Endodermal cell (in vitro differentiated cells): ENCODE data around the gene NEUROD1. TPM values are rescaled to one million over a fixed set of nuclear protein-coding genes. Genes with fewer than 3 reads are reported as not detected.

Source experiments
- DNase-seq: peaks from one replicate; pipeline ENCODE4 v3.0.0-alpha.2; 2017
- H3K27ac ChIP-seq: 2 replicates; pipeline ENCODE4 v1.5.1; 2013; ENCODE audit warnings: mild to moderate bottlenecking, low read depth, low read length, moderate library complexity
- H3K27me3 ChIP-seq: 2 replicates; pipeline ENCODE4 v1.6.1; 2013; ENCODE audit warnings: mild to moderate bottlenecking, low read length, moderate library complexity; ENCODE audit not compliant: insufficient read depth, control insufficient read depth, poor library complexity, severe bottlenecking
- H3K36me3 ChIP-seq: 2 replicates; pipeline ENCODE4 v1.7.0; 2013; ENCODE audit warnings: mild to moderate bottlenecking, low read length, moderate library complexity; ENCODE audit not compliant: control insufficient read depth, insufficient read depth
- H3K4me1 ChIP-seq: one replicate; pipeline ENCODE4 v1.7.0; 2013; ENCODE audit warnings: low read length; ENCODE audit not compliant: control insufficient read depth, insufficient read depth
- H3K4me3 ChIP-seq: 2 replicates; pipeline ENCODE4 v1.5.1; 2013; ENCODE audit warnings: mild to moderate bottlenecking, low read length, moderate library complexity
- H3K9ac ChIP-seq: 2 replicates; pipeline ENCODE4 v1.6.1; 2013; ENCODE audit warnings: mild to moderate bottlenecking, low read length, moderate library complexity; ENCODE audit not compliant: poor library complexity, severe bottlenecking; ENCODE audit errors: extremely low read depth
- H3K9me3 ChIP-seq: 2 replicates; pipeline ENCODE4 v1.6.1; 2013; ENCODE audit warnings: mild to moderate bottlenecking, low read length, moderate library complexity; ENCODE audit not compliant: control insufficient read depth
- H3K27ac Mint-ChIP-seq: 2 replicates; pipeline ENCODE4 v1.8.0; 2020; ENCODE audit warnings: mixed read lengths
- H3K27me3 Mint-ChIP-seq: 2 replicates; pipeline ENCODE4 v1.8.0; 2021; ENCODE audit warnings: mild to moderate bottlenecking, mixed read lengths; ENCODE audit not compliant: insufficient read depth
- H3K36me3 Mint-ChIP-seq: 2 replicates; pipeline ENCODE4 v1.8.0; 2020; ENCODE audit warnings: low read depth, mixed read lengths
- H3K4me1 Mint-ChIP-seq: 2 replicates; pipeline ENCODE4 v1.8.0; 2020; ENCODE audit warnings: mixed read lengths
- H3K4me3 Mint-ChIP-seq: 2 replicates; pipeline ENCODE4 v1.8.0; 2020; ENCODE audit warnings: mild to moderate bottlenecking, moderate library complexity, mixed read lengths
- H3K9me3 Mint-ChIP-seq: 2 replicates; pipeline ENCODE4 v1.8.0; 2020; ENCODE audit warnings: mild to moderate bottlenecking, mixed read lengths
- WGBS, 2 experiments: methylation state at CpG; one replicate each; pipeline versions ENCODE4 v1.1.5 to v1.1.7; 2013; ENCODE audit warnings: missing lambda C conversion rate in 2 of 2, mixed read lengths in 1 of 2; ENCODE audit not compliant: insufficient coverage in 1 of 2, insufficient read length in 1 of 2; 5-methylcytosine and 5-hydroxymethylcytosine counted together
- total RNA-seq, 2 donors: library from RNA; stranded (reverse); fragmentation: NEBNext Ultra II Directional in 1 of 2; extraction: Animal tissue kit (Norgen Biotek cat#: 25700) in 1 of 2; gene quantifications; 2 replicates in 1 of 2; 3 replicates in 1 of 2; pipeline ENCODE4 v1.2.1, GENCODE V29; 2021
- TF ChIP-seq, protein P1 (sequence below): fragments of 200-600 bp; sonication (generic); conservative IDR thresholded peaks from 2 replicates; pipeline ENCODE4 v1.5.0; 2021; ENCODE audit warnings: antibody characterized with exemption, mild to moderate bottlenecking

NEUROD1 gene
- total RNA-seq, 2 donors from 2014 or later = not detected

DNA sequence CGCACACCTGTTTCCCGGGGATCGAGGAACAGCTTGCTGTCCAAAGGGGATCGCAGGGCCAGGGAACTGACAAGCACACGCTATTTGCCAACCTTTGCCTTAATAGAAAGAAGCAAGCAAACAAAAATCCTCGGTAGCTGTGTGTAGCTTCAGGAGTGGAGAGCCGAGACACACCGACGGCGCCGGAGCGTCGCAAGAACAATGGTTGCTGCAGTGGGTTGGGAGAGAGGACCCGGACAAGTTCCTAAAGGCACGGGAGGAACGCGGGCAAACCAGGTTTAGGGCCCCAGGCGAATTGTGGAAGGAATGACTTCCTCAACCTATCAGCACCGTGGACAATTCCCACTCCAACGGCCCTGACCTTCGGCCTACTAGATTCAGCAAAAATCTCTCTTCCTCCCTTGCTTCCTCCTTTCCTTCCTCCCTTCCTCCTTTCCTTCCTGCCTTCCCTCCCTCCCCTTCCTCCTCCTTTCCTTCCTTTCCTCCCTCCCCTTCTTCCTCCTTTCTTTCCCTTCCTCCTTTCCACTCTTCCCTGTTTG lies 4.9 kb upstream of the NEUROD1 start:
- Histone ChIP-seq H3K36me3 (no peaks in the 10 kb centered on the region), H3K4me3 (no peak overlapping the region), H3K4me1 (no peaks in the 10 kb centered on the region), H3K27ac (no peak overlapping the region), H3K27me3 (peaks cover 100% of the 10 kb centered on the region), H3K9me3 (peaks cover 6% of the 10 kb centered on the region), H3K9ac (no peak overlapping the region)
- peak; percentile 77 for DNase-seq
- no peak overlapping the region for H3K27ac Mint-ChIP-seq
- no peak overlapping the region for H3K4me3 Mint-ChIP-seq
- H3K9me3 Mint-ChIP-seq = no peaks in the 10 kb centered on the region
- H3K4me1 Mint-ChIP-seq = peaks cover 14% of the 10 kb centered on the region
- WGBS, 2 experiments = 8 to 13% methylated on average over 19 to 21 of the region's 21 CpGs
- peaks cover 98% of the 10 kb centered on the region for H3K27me3 Mint-ChIP-seq
- TF ChIP-seq, protein P1, sequence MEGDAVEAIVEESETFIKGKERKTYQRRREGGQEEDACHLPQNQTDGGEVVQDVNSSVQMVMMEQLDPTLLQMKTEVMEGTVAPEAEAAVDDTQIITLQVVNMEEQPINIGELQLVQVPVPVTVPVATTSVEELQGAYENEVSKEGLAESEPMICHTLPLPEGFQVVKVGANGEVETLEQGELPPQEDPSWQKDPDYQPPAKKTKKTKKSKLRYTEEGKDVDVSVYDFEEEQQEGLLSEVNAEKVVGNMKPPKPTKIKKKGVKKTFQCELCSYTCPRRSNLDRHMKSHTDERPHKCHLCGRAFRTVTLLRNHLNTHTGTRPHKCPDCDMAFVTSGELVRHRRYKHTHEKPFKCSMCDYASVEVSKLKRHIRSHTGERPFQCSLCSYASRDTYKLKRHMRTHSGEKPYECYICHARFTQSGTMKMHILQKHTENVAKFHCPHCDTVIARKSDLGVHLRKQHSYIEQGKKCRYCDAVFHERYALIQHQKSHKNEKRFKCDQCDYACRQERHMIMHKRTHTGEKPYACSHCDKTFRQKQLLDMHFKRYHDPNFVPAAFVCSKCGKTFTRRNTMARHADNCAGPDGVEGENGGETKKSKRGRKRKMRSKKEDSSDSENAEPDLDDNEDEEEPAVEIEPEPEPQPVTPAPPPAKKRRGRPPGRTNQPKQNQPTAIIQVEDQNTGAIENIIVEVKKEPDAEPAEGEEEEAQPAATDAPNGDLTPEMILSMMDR = no peak
- no peaks in the 10 kb centered on the region for H3K36me3 Mint-ChIP-seq

DNA sequence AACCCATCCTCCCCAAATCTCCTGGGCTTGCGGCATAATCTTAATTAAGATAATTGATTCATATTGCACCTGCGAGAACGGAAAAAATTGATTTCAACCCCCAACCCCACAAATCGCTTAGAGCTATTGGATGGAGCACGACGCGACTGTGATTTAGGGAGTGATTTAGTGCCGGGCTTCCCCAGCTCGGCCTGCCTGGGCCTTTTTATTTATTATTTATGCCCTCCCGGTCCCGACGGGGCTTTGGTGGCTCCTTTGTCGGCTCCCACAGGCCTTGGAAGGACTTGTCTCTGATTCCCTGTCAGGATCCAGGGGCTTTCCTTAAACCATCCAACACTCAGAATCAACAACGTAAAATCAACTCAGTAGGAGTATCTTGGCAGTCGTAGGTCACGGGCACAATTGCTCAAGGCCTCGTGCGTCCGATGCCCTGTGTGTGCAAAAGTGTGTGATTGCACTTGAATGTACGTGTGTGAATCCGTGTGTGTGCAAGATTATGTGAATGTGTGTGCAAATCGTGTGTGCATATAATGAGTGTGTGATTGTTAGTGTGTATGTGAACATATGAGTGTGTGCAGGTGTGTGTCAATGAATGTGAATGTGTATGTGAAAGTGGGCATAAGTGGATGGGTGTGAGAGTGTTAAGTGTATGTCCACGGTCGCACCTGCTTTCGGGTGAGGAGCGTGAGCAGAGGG lies 4.3 kb upstream of the NEUROD1 start:
- Histone ChIP-seq H3K9me3 (peaks cover 6% of the 10 kb centered on the region), H3K27ac (no peak overlapping the region), H3K9ac (no peak overlapping the region), H3K36me3 (no peaks in the 10 kb centered on the region), H3K4me1 (no peaks in the 10 kb centered on the region), H3K4me3 (no peak overlapping the region), H3K27me3 (peaks cover 100% of the 10 kb centered on the region)
- Mint-ChIP-seq H3K4me3 (no peak overlapping the region), H3K27ac (no peak overlapping the region), H3K27me3 (peaks cover 98% of the 10 kb centered on the region), H3K9me3 (no peaks in the 10 kb centered on the region), H3K4me1 (peaks cover 14% of the 10 kb centered on the region), H3K36me3 (no peaks in the 10 kb centered on the region)
- WGBS, 2 experiments = 18 to 20% methylated on average over 16 to 26 of the region's 26 CpGs
- no peak for DNase-seq
- TF ChIP-seq, protein P1 = no peak

DNA sequence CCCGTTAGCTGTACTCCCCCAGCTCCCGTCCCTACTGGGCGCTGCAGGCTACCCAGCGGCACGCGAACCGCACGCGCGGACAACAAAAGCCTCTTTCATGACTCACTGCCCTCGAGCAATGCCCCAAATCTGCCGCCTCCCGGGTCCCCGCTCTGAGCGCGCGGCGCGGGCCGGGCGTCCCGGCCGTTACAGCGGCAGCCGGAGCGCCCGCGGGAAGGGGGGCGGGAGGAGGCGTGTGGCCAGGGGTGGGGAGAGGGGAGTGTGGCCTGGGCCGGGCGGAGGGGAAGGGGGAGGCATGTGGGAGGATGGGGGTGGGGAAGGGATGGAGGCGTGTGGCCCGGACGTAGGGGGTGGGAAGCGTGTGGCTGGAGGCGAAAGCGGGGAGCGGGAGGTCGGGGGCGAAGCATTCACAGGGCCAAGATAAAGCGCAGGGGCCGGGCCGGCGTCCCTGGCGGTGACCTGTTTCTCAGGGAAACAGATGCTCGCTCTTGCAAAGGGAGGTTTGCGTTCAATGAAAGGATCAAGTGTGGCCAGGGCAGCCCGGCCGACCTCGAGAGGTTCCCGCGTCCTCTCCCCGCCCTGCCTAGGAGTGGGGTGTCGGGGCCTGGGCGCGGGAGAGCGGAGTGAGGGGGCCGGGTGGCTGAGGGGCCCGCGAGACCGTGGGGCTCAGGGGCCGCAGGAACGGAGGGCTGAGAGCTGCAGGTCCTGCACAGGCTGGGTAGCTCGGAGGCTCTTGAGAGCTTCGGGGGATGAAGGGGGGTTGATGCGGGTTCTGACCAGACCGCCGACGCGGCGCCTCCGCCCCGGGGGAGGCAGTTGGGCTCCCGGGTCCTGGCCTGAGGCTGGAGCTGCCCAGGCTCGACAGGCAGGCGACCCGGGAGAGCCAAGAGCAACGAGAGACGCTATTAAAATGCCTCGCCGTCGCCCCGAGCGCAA lies 3.5 kb upstream of the NEUROD1 start:
- peaks cover 14% of the 10 kb centered on the region for H3K4me1 Mint-ChIP-seq
- TF ChIP-seq, protein P1 = no peak

More for the DNA sequence above, 3.5 kb upstream of the NEUROD1 start:
- Mint-ChIP-seq H3K36me3 (no peaks in the 10 kb centered on the region), H3K27ac (no peak overlapping the region), H3K27me3 (peaks cover 98% of the 10 kb centered on the region), H3K9me3 (no peaks in the 10 kb centered on the region), H3K4me3 (peak overlapping the region; percentile 40)
- Histone ChIP-seq H3K4me3 (no peak overlapping the region), H3K4me1 (no peaks in the 10 kb centered on the region), H3K27me3 (peaks cover 100% of the 10 kb centered on the region), H3K36me3 (no peaks in the 10 kb centered on the region), H3K9ac (no peak overlapping the region), H3K9me3 (peaks cover 6% of the 10 kb centered on the region), H3K27ac (peak overlapping the region; percentile 78)
- DNase-seq = peak; percentile 86
- 1 to 3% methylated on average over 12 to 85 of the region's 85 CpGs for WGBS, 2 experiments
